GM12874 (cell line): Measurements from ENCODE around the gene RNU5B-1.

ENCODE experiments used
- CTCF ChIP-seq: IDR thresholded peaks from 2 replicates; pipeline ENCODE4 v1.5.1; 2011; ENCODE audit warnings: low read depth, mild to moderate bottlenecking, control low read depth, low read length, moderate library complexity; ENCODE audit not compliant: insufficient read depth

The RNU5B-1 gene

DNA sequence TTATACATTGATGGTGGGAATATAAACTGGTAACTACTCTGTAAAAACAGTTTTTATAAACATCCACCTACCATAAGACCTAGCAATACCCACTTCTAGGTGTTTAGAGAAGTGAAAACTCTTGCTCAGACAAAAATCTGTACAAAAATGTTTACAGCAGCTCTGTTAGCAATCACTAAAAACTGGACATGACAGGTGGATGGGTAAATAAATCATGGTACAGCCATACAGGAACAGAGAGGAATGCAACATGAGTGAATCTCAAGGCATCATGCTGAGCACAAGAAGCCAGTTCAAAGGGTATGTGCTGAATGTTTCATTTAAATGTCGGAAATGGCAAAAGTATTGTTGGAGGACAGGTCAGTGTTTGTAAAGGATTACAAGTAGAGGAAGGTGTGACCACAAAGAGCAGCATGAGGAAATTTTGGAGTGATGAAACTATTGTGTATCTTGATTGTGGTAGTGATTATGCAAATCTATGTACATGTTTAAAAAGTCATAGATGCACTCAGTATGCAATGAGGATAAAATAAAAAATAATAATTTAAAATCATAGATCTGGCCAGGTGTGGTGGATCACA lies 11.4 kb upstream of the RNU5B-1 start:
- TF ChIP-seq CTCF: no peak

- no peak for TF ChIP-seq CTCF
These were observed 5.7 kb upstream of the RNU5B-1 start for GRCh38 chr15:65298731-65299130.

GRCh38 chr15:65300924-65301441 lies 3.5 kb upstream of the RNU5B-1 start:
- no peak for TF ChIP-seq CTCF

- TF ChIP-seq CTCF: no peak
These were observed 2.4 kb upstream of the RNU5B-1 start for GRCh38 chr15:65302061-65302460.

- TF ChIP-seq CTCF: no peak
These were observed 643 bp upstream of the RNU5B-1 start for GRCh38 chr15:65303687-65304380.

- no peak for TF ChIP-seq CTCF
These were observed 777 bp downstream of the RNU5B-1 start for GRCh38 chr15:65305150-65305758.

- no peak for TF ChIP-seq CTCF
These were observed 1.3 kb downstream of the RNU5B-1 start for GRCh38 chr15:65305776-65306175.
